ENCODE measurements around the gene BMERB1. TPM values are rescaled to one million over a fixed set of nuclear protein-coding genes. Genes with fewer than 3 reads are reported as not detected.

Gene BMERB1
- total RNA-seq, 1 donor from 2014 or later: 22.6 TPM

DNA sequence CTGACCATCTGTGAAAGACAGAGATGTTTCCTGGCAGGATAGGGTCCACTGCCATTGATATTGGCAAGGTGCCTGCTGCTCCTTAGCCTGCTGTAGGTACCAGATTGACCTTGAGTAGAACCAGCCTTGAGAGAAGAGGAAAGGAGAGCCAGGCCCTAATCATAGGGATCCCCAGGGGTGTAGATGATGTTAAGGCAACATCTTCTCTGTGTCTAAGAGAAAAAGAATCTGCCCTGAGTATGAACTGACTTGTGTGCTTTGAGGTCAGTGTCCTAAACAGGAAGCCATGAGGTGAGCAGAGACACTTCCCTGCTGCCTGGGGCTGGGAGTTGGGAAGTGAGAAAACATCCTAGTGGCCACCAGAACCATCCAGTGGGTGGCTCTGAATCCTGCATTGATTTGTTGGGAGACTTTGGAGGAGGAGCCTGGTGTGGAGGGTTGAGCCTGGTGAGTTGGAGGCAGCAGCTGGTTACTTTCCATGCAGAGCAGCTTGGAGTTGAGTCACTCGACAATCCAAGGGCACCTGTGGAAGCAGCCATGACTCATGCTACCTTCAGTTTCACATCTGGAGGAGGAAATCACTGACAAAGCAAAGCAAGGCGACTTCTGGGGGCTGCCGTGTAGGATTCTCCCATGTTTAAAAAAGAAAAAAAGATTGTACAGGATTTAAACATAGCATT is 47.8 kb downstream of the BMERB1 start:
- TF ChIP-seq, protein P1, sequence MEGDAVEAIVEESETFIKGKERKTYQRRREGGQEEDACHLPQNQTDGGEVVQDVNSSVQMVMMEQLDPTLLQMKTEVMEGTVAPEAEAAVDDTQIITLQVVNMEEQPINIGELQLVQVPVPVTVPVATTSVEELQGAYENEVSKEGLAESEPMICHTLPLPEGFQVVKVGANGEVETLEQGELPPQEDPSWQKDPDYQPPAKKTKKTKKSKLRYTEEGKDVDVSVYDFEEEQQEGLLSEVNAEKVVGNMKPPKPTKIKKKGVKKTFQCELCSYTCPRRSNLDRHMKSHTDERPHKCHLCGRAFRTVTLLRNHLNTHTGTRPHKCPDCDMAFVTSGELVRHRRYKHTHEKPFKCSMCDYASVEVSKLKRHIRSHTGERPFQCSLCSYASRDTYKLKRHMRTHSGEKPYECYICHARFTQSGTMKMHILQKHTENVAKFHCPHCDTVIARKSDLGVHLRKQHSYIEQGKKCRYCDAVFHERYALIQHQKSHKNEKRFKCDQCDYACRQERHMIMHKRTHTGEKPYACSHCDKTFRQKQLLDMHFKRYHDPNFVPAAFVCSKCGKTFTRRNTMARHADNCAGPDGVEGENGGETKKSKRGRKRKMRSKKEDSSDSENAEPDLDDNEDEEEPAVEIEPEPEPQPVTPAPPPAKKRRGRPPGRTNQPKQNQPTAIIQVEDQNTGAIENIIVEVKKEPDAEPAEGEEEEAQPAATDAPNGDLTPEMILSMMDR (IDR thresholded peaks at IDR 0.05): no peak
- intact Hi-C loops (cut with DNase I): no loop called here
- DNase-seq (no peak), ATAC-seq (peak; percentile 76)
- Histone ChIP-seq H3K4me1 (no peaks in the 10 kb centered on the region), H3K9me3 (no peaks in the 10 kb centered on the region), H3K4me3 (no peak overlapping the region), H3K27ac (no peak overlapping the region), H3K27me3 (no peaks in the 10 kb centered on the region), H3K36me3 (no peaks in the 10 kb centered on the region)

DNA sequence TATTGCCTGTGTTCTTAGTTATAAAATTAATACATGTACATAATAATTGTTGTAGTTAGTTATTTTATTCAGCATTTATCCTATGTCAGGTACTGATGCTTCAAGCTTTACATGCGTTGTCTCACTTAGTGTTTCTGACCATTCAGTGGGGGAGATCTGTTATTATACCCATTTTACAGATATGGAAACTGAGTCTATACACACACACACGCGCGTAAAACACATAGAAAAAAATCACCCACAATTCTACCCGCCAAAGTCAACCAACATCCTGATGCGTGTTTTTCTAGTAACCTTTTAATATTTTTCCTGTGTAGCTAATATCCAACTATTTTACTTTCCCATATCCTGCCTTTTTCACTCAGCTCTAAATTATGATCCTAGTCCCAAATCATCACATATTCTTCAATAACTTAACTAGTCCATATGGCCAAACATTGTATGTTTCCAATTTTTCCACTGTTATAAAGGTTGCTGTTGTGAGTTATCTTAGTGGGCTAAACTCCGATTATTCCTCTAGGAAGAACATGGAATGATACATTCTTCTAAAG is 48.4 kb downstream of the BMERB1 start:
- H3K27me3 ChIP-seq: no peaks in the 10 kb centered on the region
- no peaks in the 10 kb centered on the region for H3K36me3 ChIP-seq
- no peak overlapping the region for H3K27ac ChIP-seq
- H3K9me3 ChIP-seq: no peaks in the 10 kb centered on the region
- intact Hi-C loops (cut with DNase I): no loop called here
- no peak for DNase-seq
- no peaks in the 10 kb centered on the region for H3K4me1 ChIP-seq
- TF ChIP-seq, protein P1 (IDR thresholded peaks at IDR 0.05): no peak
- ATAC-seq: no peak
- H3K4me3 ChIP-seq: no peak overlapping the region

DNA sequence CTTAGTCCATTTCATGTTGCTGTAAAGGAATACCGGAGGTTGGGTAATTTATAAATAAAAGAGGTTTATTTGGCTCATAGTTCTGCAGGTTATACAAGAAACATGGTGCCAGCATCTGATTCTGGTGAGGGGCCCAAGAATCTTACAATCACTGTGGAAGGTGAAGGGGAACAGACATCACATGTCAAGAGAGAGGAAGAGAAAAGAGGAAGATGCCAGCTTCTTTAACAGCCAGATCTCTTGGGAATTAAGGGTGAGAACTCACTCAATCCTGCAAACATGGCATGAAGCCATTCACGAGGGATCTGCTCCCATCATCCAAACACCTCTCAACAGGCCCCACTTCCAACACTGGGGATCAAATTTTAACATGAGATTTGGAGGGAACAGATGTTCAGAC is 49.5 kb downstream of the BMERB1 start:
- Histone ChIP-seq H3K27ac (no peak overlapping the region), H3K4me1 (no peaks in the 10 kb centered on the region), H3K36me3 (no peaks in the 10 kb centered on the region), H3K9me3 (no peaks in the 10 kb centered on the region), H3K27me3 (no peaks in the 10 kb centered on the region), H3K4me3 (no peak overlapping the region)
- DNase-seq: no peak
- ATAC-seq: no peak
- intact Hi-C loops (cut with DNase I): no loop called here
- TF ChIP-seq, protein P1 (IDR thresholded peaks at IDR 0.05): no peak

DNA sequence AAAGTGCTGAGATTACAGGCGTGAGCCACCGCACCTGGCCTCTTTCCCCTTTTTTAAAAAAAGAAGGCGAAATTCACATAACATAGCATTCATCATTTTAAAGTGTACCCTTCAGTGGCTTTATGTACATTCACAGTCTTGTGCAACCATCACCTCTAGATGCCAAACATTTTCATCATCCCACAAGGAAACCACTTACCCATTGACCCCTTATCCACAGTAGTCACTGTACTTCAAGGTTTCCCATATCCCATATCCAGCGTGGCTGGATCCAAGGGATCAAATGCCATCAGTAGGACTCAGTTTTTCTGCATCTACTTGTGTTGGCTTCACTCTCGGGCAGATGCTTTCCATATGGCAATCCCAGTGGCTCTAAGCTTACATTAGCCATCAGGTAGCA is 50.3 kb downstream of the BMERB1 start:
- H3K27ac ChIP-seq: no peak overlapping the region
- TF ChIP-seq, protein P1 (IDR thresholded peaks at IDR 0.05): no peak
- H3K4me1 ChIP-seq: no peaks in the 10 kb centered on the region
- no peak overlapping the region for H3K4me3 ChIP-seq
- no peaks in the 10 kb centered on the region for H3K27me3 ChIP-seq
- ATAC-seq (no peak), DNase-seq (no peak)
- H3K36me3 ChIP-seq: no peaks in the 10 kb centered on the region
- intact Hi-C loops (cut with DNase I): no loop called here
- no peaks in the 10 kb centered on the region for H3K9me3 ChIP-seq

DNA sequence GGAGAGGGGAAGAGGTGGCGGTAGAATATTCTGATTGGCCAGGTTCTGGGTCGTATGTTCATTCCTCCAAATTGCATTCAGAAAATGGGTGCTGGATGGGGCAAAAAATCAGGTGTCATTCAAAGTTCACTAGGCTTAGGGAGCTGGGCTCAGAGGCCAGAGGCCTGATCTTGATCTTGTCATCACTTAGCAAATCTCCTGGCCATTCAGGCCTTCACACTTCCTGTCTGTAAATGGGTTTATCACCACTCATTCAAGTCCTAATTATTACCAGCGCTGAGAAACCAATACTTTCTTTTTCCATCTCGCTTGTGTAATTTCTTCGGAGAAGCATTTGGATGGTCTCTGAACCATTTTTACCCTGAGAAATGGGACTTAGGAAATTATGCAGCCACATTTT is 50.8 kb downstream of the BMERB1 start:
- no peak for ATAC-seq
- Histone ChIP-seq H3K4me1 (no peaks in the 10 kb centered on the region), H3K4me3 (no peak overlapping the region), H3K27ac (no peak overlapping the region), H3K27me3 (no peaks in the 10 kb centered on the region), H3K9me3 (no peaks in the 10 kb centered on the region), H3K36me3 (no peaks in the 10 kb centered on the region)
- DNase-seq: no peak
- intact Hi-C loops (cut with DNase I): no loop called here
- TF ChIP-seq, protein P1 (IDR thresholded peaks at IDR 0.05): no peak

All from upper lobe of right lung (tissue), 1 donor.